PFSK-1 (cell line): ENCODE results near the gene SMPDL3A.

Experiments
- FOXP2 ChIP-seq: optimal IDR thresholded peaks from 2 replicates; pipeline ENCODE3; 2011; ENCODE audit warnings: borderline replicate concordance, control low read depth, inconsistent platforms; ENCODE audit not compliant: insufficient read depth; ENCODE audit errors: extremely low read length, extremely low read depth
- POLR2AphosphoS5 ChIP-seq: IDR thresholded peaks from 2 replicates; pipeline ENCODE4 v1.6.1; 2012; ENCODE audit warnings: low read depth, mild to moderate bottlenecking, control low read depth, low read length, moderate library complexity
- REST ChIP-seq, 2 experiments: IDR thresholded peaks; 2 replicates each; pipeline versions ENCODE4 v1.6.1 to v1.8.0; 2011 to 2012; ENCODE audit warnings: low read depth in 2 of 2, low read length in 2 of 2, control low read depth in 1 of 2, inconsistent platforms in 1 of 2, mild to moderate bottlenecking in 1 of 2, moderate library complexity in 1 of 2; ENCODE audit not compliant: insufficient read depth in 1 of 2
- SIN3A ChIP-seq: IDR thresholded peaks from 2 replicates; pipeline ENCODE4 v1.6.1; 2012; ENCODE audit warnings: mild to moderate bottlenecking, low read length, moderate library complexity, borderline replicate concordance; ENCODE audit not compliant: insufficient read depth
- TAF1 ChIP-seq: IDR thresholded peaks from 2 replicates; pipeline ENCODE4 v1.6.1; 2012; ENCODE audit warnings: low read length, control low read depth, borderline replicate concordance; ENCODE audit not compliant: insufficient read depth

Gene SMPDL3A

GRCh38 chr6:122754191-122754731 lies 34.8 kb upstream of the SMPDL3A start:
- TF ChIP-seq TAF1 (no peak), SIN3A (no peak), REST (IDR thresholded peaks at IDR 0.05; ENCODE audit: insufficient read depth in 1 of 2, low read depth in 2 of 2, low read length in 2 of 2) (no peak), FOXP2 (no peak), POLR2AphosphoS5 (no peak)

GRCh38 chr6:122755901-122756300 lies 33.2 kb upstream of the SMPDL3A start:
- no peak for TF ChIP-seq REST (IDR thresholded peaks at IDR 0.05; ENCODE audit: insufficient read depth in 1 of 2, low read depth in 2 of 2, low read length in 2 of 2)
- no peak for TF ChIP-seq TAF1
- TF ChIP-seq SIN3A, result no peak
- TF ChIP-seq POLR2AphosphoS5, result no peak
- TF ChIP-seq FOXP2, result no peak

GRCh38 chr6:122758927-122759334 lies 30.1 kb upstream of the SMPDL3A start:
- no peak for TF ChIP-seq POLR2AphosphoS5
- no peak for TF ChIP-seq TAF1
- TF ChIP-seq REST (IDR thresholded peaks at IDR 0.05; ENCODE audit: insufficient read depth in 1 of 2, low read depth in 2 of 2, low read length in 2 of 2), result no peak
- no peak for TF ChIP-seq SIN3A

- no peak for TF ChIP-seq TAF1
- TF ChIP-seq POLR2AphosphoS5, result no peak
- no peak for TF ChIP-seq REST (IDR thresholded peaks at IDR 0.05; ENCODE audit: insufficient read depth in 1 of 2, low read depth in 2 of 2, low read length in 2 of 2)
- TF ChIP-seq SIN3A, result no peak
- no peak for TF ChIP-seq FOXP2
Measured at GRCh38 chr6:122760330-122760729, 28.7 kb upstream of the SMPDL3A start.

- TF ChIP-seq SIN3A (no peak), REST (IDR thresholded peaks at IDR 0.05; ENCODE audit: insufficient read depth in 1 of 2, low read depth in 2 of 2, low read length in 2 of 2) (no peak), POLR2AphosphoS5 (no peak), FOXP2 (no peak), TAF1 (no peak)
Measured at GRCh38 chr6:122766256-122766655, 22.8 kb upstream of the SMPDL3A start.
